Stimulated activated CD4-positive, alpha-beta T cell treated with anti-CD3 and anti-CD28 coated beads, Interleukin-1b, Interleukin-23, amount 100 ng/mL, for 48 hours (primary cell): ENCODE data around the gene CTXND2.
A peak's percentile ranks its signal among the peaks of the same experiment; 100 is the strongest.
"Not testable (repeated sequence)": the region's sequence is repeated elsewhere in the genome, so short reads cannot be mapped to it uniquely, and the experiment has no call there.

Experiments
- DNase-seq: peaks from one replicate; pipeline ENCODE4 v3.0.0-alpha.2; 2020

CTXND2 gene

GRCh38 chr1:150887018-150887417, at the start of gene CTXND2:
Gene CTXND2 (plus strand): TSS chr1:150887136. CDS start chr1:150912315, 25,179 bp downstream.
- no peak for DNase-seq

DNA sequence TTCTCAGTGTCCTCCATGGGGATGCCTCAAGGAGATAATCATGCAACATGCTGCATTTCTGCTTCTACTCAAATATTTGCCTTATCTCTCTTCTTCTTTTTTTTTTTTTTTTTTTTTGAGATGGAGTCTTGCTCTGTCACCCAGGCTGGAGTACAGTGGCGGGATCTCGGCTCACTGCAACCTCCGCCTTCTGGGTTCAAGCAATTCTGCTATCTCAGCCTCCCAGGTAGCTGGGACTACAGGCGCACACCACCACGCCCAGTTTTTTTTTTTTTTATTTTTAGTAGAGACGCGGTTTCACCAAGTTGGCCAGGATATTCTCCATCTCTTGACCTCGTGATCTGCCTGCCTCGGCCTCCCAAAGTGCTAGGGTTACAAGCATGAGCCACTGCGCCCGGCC, 46.1 kb upstream of the CTXND2 start:
- not testable (repeated sequence) for DNase-seq

DNA sequence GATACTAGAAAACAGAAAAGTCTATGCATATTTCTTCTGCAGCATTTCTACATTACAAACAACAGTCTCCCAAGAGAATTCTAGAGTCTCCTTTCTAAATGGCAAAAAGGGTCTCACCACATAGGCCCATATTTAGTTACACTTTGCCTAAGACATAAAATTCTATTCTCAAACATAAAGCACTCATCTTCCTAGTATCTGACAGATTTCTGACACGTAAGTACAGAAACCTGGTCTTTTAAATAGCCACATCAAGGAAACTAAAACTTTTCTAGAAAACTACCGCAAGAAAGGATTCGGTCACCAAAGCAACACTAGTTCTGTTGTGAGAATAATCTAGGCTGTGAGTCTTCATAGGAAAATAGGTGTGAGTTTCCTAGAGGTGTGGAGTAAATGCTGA, 45.3 kb upstream of the CTXND2 start:
- DNase-seq: no peak

DNA sequence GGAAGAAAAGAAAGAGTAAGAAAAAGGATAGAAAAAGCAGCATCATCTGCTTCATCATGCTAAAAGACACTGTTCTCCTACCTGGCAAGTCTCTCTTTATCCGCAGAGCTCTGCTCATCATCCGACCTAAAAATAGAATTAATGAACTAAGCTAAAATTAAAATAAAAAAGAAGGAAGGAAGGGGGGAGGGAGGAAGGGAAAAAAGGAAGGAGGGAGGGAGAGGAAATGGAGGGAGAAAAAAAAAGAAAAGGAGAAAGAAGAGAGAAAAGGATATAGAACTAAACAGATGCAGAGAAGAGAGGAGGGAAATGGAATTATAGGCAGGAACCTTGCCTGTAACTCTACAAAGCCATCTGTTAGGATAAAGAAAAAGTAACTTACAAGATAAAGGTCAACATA, 44.6 kb upstream of the CTXND2 start:
- DNase-seq: no peak

- DNase-seq: no peak
Measured at GRCh38 chr1:150842964-150843363, 44.0 kb upstream of the CTXND2 start.

GRCh38 chr1:150843474-150843873, 43.5 kb upstream of the CTXND2 start:
- DNase-seq: no peak

- no peak for DNase-seq
Measured at GRCh38 chr1:150846473-150847146, 40.3 kb upstream of the CTXND2 start.

DNA sequence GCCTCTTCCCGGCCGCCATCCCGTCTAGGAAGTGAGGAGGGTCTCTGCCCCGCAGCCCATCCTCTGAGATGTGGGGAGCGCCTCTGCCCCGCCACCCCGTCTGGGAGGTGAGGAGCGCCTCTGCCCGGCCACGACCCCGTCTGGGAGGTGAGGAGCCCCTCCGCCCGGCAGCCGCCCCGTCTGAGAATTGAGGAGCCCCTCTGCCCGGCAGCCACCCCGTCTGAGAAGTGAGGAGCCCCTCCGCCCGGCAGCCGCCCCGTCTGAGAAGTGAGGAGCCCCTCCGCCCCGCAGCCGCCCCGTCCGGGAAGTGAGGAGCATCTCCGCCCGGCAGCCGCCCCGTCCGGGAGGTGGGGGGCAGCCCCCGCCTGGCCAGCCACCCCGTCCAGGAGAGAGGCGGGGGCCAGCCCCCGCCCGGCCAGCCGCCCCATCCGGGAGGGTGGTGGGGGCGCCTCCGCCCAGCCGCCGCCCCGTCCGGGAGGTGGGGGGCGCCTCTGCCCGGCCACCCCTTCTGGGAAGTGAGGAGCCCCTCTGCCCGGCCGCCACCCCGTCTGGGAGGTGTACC, 36.1 kb upstream of the CTXND2 start:
- not testable (repeated sequence) for DNase-seq

DNA sequence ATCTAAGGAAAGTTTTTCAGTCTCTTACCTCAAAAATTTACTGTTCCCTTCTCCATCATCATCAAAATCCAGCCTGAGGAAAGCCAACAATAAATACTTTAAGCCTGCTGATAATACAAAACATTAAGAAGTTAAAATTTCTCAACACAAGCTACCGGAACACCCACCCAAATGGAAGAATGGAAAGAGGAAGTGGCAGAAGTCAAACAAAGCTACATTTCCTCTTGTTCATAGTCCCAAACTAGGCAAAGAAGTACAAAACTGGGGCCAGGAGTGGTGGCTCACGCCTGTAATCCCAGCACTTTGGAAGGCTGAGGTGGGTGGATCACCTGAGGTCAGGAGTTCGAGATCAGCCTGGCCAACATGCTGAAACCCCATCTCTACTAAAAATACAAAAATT, 34.2 kb upstream of the CTXND2 start:
- not testable (repeated sequence) for DNase-seq

GRCh38 chr1:150863724-150864123, 23.2 kb upstream of the CTXND2 start:
- DNase-seq: no peak

DNA sequence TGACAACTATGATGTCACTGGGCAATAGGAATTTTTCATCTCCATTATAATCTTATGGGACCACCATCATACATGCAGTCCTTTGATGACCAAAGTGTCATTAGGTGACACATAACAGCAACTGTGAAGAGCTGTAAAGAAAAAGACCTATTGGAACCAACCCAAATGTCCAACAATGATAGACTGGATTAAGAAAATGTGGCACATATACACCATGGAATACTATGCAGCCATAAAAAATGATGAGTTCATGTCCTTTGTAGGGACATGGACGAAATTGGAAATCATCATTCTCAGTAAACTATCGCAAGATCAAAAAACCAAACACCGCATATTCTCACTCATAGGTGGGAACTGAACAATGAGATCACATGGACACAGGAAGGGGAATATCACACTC, 22.7 kb upstream of the CTXND2 start:
- DNase-seq: not testable (repeated sequence)

- peak; percentile 12 for DNase-seq
Measured at GRCh38 chr1:150869683-150870082, 17.3 kb upstream of the CTXND2 start.

DNA sequence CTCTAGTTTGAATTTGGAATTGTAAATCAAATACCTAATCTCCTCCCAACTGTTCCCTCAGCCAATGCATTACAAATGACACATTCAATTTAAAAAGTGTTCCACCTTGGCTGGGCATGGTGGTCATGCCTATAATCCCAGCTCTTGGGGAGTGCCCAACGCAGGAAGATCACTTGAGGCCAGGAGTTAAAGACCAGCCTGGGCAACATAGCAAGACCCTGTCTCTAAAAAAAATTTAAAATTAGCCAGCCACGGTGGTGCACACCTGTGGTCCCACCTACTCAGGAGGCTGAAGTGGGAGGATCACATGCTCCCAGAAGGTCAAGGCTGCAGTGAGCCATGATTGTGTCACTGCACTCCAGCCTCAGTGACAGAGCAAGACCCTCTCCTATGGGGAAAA, 14.4 kb upstream of the CTXND2 start:
- no peak for DNase-seq

- no peak for DNase-seq
Measured at GRCh38 chr1:150873521-150873920, 13.4 kb upstream of the CTXND2 start.

- no peak for DNase-seq
Measured at GRCh38 chr1:150874455-150875196, 12.3 kb upstream of the CTXND2 start.

- no peak for DNase-seq
Measured at GRCh38 chr1:150875197-150876118, 11.5 kb upstream of the CTXND2 start.

DNA sequence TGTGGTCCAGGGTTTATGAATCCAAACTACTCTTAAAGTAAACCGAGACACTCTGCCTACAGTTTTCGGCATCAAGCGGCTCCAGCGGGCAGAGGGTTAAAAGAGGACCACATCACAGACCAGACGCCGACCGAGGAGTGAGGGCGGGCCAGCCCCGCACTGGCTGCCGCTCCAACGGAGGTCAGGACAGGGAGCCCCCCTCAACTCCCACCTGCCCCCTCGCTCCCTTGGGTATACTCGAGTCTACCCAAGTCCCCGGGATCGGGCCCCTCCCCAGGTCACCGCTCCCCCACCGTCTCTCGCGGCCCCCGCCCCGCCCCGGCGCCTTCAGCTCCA, 10.8 kb upstream of the CTXND2 start:
- DNase-seq: no peak

- not testable (repeated sequence) for DNase-seq
Measured at GRCh38 chr1:150878931-150879330, 8.0 kb upstream of the CTXND2 start.

DNA sequence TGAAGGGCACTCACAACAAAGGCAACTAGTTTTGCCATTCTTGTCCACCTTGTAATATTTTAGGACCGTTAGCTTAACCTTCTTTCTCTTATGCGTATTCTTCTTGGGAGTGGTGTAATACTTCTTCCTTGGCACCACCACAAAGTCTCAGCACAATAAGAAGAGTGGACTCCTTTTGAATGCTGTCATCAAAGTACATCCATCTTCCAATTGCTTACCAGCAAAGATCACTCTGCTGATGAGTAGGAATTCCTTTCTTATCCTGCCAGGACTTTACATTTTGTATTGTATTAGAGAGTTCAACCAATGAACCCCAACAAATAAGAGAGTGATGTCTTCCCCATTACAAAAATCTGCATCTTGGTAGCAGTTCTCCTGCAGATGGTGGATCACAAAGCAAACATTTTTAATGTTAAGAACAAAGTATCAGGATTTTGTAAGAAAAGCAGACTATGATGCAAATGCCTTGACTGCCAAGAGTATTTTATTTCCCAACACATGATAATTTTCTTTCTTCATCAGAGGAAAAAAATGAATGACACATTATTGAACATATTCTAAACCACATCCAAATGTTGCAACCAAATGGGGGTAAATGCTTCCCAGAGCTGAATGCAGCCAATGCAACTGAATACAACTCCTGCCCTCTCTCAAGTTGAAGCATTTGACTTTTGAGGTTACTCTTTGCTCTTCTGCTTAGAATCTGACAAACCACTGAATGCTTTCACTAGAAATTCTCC, 5.4 kb upstream of the CTXND2 start:
- no peak for DNase-seq

DNA sequence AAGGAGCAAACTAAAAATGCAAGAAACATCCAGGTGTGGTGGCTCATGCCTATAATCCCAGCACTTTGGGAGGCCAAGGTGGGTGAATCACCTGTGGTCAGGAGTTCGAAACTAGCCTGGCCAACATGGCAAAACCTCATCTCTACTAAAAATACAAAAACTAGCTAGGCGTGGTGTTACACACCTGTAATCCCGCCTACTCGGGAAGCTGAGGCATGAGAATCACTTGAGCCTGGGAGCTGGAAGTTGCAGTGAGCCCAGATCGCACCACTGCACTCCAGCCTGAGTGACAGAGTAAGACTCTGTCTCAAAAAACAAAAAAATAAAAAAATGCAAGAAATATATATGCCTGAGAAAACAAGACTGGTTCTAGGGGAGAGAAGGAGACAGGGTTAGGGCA, 3.8 kb upstream of the CTXND2 start:
- DNase-seq: not testable (repeated sequence)

DNA sequence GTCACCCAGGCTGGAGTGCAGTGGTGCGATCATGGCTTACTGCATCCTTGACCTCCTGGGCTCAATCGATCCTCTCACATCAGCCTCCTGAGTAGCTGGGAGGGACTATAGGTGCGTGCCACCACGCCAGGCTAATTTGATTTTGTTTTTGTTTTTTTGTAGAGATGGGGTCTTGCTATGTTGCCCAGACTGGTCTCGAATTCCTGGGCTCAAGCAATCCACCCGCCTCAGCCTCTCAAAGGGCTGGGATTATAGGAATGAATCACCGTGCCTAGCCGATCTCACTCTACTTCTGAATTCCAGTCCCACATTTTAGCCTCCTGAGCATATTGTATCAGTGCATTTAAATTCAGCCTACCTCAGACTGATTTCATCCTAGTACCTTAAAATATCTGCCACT, 1.8 kb downstream of the CTXND2 start:
- no peak for DNase-seq

DNA sequence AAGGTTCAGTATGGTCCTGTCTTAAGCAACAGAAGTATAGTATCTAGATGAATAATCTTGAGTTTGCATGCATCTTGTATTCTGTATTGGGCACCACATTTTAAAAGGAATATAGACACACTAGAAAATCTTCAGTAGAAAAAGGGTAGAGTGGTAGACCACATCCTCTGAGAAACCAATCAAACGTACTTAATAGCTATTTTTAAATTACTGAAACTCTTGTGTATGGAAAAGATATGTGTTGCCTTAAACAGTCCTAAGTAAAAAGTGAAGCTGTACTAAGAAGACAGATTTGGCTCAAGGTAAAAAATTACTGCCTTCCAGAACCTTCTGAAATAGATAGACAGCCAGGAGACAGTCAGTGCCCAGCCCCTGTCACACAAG, 3.1 kb downstream of the CTXND2 start:
- DNase-seq: no peak
